H9 (cell line): ENCODE data around the gene OXA1L. TPM values are rescaled to one million over a fixed set of nuclear protein-coding genes. Genes with fewer than 3 reads are reported as not detected.

ENCODE experiments used
- DNase-seq: peaks from one replicate; pipeline ENCODE4 v3.0.0-alpha.2; 2017
- H2AFZ ChIP-seq: one replicate; pipeline ENCODE4 v1.6.1; 2013; ENCODE audit warnings: mild to moderate bottlenecking, low read length, control low read depth, moderate library complexity
- H2AK5ac ChIP-seq: 2 replicates; pipeline ENCODE4 v1.6.1; 2013; ENCODE audit warnings: low read length, control low read depth, mixed read lengths; ENCODE audit not compliant: insufficient read length
- H2BK120ac ChIP-seq: one replicate; pipeline ENCODE4 v1.6.1; 2013; ENCODE audit warnings: low read depth, mild to moderate bottlenecking, low read length, control low read depth, inconsistent platforms; ENCODE audit not compliant: poor library complexity, severe bottlenecking
- H2BK12ac ChIP-seq: 2 replicates; pipeline ENCODE4 v1.6.1; 2013; ENCODE audit warnings: low read length, control low read depth, mixed read lengths, low read depth; ENCODE audit not compliant: insufficient read length
- H2BK15ac ChIP-seq: 2 replicates; pipeline ENCODE4 v1.6.1; 2013; ENCODE audit warnings: low read depth, low read length, control low read depth
- H2BK20ac ChIP-seq: one replicate; pipeline ENCODE4 v1.6.1; 2013; ENCODE audit warnings: low read depth, mild to moderate bottlenecking, low read length, control low read depth, inconsistent platforms; ENCODE audit not compliant: poor library complexity, severe bottlenecking
- H2BK5ac ChIP-seq: 2 replicates; pipeline ENCODE4 v1.6.1; 2013; ENCODE audit warnings: low read length, control low read depth, mixed read lengths; ENCODE audit not compliant: insufficient read length
- H3K14ac ChIP-seq: 2 replicates; pipeline ENCODE4 v1.6.1; 2013; ENCODE audit warnings: low read length, control low read depth; ENCODE audit not compliant: insufficient read depth
- H3K18ac ChIP-seq: 2 replicates; pipeline ENCODE4 v1.6.1; 2013; ENCODE audit warnings: low read depth, mild to moderate bottlenecking, mixed read lengths, low read length, control low read depth; ENCODE audit not compliant: insufficient read length
- H3K23ac ChIP-seq: 2 replicates; pipeline ENCODE4 v1.6.1; 2013; ENCODE audit warnings: low read length, control low read depth, mixed read lengths, low read depth; ENCODE audit not compliant: insufficient read length
- H3K23me2 ChIP-seq: 2 replicates; pipeline ENCODE4 v1.6.1; 2013; ENCODE audit warnings: low read depth, mild to moderate bottlenecking, mixed read lengths, low read length, control low read depth; ENCODE audit not compliant: insufficient read length, poor library complexity, severe bottlenecking
- H3K27ac ChIP-seq: 2 replicates; pipeline ENCODE4 v1.5.1; 2013; ENCODE audit warnings: low read length, control low read depth, mixed read lengths, low read depth; ENCODE audit not compliant: insufficient read length
- H3K27me3 ChIP-seq: 2 replicates; pipeline ENCODE4 v1.6.1; 2013; ENCODE audit warnings: low read length, control low read depth, inconsistent platforms; ENCODE audit not compliant: insufficient read depth
- H3K4ac ChIP-seq: 2 replicates; pipeline ENCODE4 v1.6.1; 2013; ENCODE audit warnings: low read depth, mild to moderate bottlenecking, control low read depth, inconsistent platforms, low read length, moderate library complexity
- H3K4me1 ChIP-seq: 2 replicates; pipeline ENCODE4 v1.6.1; 2013; ENCODE audit warnings: low read length, control low read depth, inconsistent platforms; ENCODE audit not compliant: insufficient read depth
- H3K4me2 ChIP-seq: 2 replicates; pipeline ENCODE4 v1.6.1; 2013; ENCODE audit warnings: low read length, control low read depth, mixed read lengths; ENCODE audit not compliant: insufficient read length, insufficient read depth
- H3K56ac ChIP-seq: 2 replicates; pipeline ENCODE4 v1.6.1; 2013; ENCODE audit warnings: low read depth, mild to moderate bottlenecking, mixed read lengths, low read length, control low read depth; ENCODE audit not compliant: insufficient read length
- H3K79me1 ChIP-seq: 2 replicates; pipeline ENCODE4 v1.6.1; 2013; ENCODE audit warnings: low read depth, mild to moderate bottlenecking, moderate library complexity, low read length, control low read depth, inconsistent platforms; ENCODE audit not compliant: insufficient read depth, poor library complexity, severe bottlenecking
- H3K79me2 ChIP-seq: 2 replicates; pipeline ENCODE4 v1.6.1; 2013; ENCODE audit warnings: low read length, control low read depth, inconsistent platforms; ENCODE audit not compliant: insufficient read depth
- H3K9ac ChIP-seq: 2 replicates; pipeline ENCODE4 v1.6.1; 2013; ENCODE audit warnings: low read length, control low read depth, mixed read lengths; ENCODE audit not compliant: insufficient read length; ENCODE audit errors: extremely low read depth
- H3K9me3 ChIP-seq: one replicate; pipeline ENCODE4 v1.6.1; 2013; ENCODE audit warnings: low read depth, low read length, inconsistent platforms; ENCODE audit not compliant: control insufficient read depth
- H3T11ph ChIP-seq: one replicate; pipeline ENCODE4 v1.6.1; 2013; ENCODE audit warnings: mild to moderate bottlenecking, low read length, control low read depth, inconsistent platforms
- H4K20me1 ChIP-seq: one replicate; pipeline ENCODE4 v1.6.1; 2013; ENCODE audit not compliant: control insufficient read depth, insufficient read length, insufficient read depth
- H4K5ac ChIP-seq: 2 replicates; pipeline ENCODE4 v1.6.1; 2013; ENCODE audit warnings: low read depth, mild to moderate bottlenecking, mixed read lengths, low read length, control low read depth; ENCODE audit not compliant: insufficient read length
- H4K8ac ChIP-seq: replicated peaks from 2 replicates; pipeline ENCODE4 v1.6.1; 2013; ENCODE audit warnings: low read length, control low read depth, mixed read lengths, low read depth; ENCODE audit not compliant: insufficient read length
- H4K91ac ChIP-seq: 2 replicates; pipeline ENCODE4 v1.6.1; 2013; ENCODE audit warnings: low read depth, mild to moderate bottlenecking, moderate library complexity, mixed read lengths, low read length, control low read depth; ENCODE audit not compliant: insufficient read length
- H3K27ac Mint-ChIP-seq, 3 experiments: 2 replicates in 2 of 3; 3 replicates in 1 of 3; pipeline ENCODE4 v1.8.0; 2020 to 2021; ENCODE audit warnings: mixed read lengths in 3 of 3, mild to moderate bottlenecking in 1 of 3, moderate library complexity in 1 of 3
- H3K27me3 Mint-ChIP-seq: 2 replicates; pipeline ENCODE4 v1.8.0; 2021; ENCODE audit warnings: low read depth, mild to moderate bottlenecking, moderate library complexity, mixed read lengths
- H3K36me3 Mint-ChIP-seq, 3 experiments: 2 replicates in 2 of 3; 3 replicates in 1 of 3; pipeline ENCODE4 v1.8.0; 2020 to 2021; ENCODE audit warnings: low read depth in 3 of 3, mixed read lengths in 3 of 3; ENCODE audit not compliant: insufficient read depth in 1 of 3
- H3K4me1 Mint-ChIP-seq, 2 experiments: 2 replicates each; pipeline ENCODE4 v1.8.0; 2020; ENCODE audit warnings: mixed read lengths in 2 of 2
- H3K4me3 Mint-ChIP-seq, 2 experiments: 2 replicates in 1 of 2; 3 replicates in 1 of 2; pipeline ENCODE4 v1.8.0; 2020 to 2021; ENCODE audit warnings: mild to moderate bottlenecking in 2 of 2, mixed read lengths in 2 of 2, moderate library complexity in 1 of 2
- H3K9me3 Mint-ChIP-seq, 2 experiments: 2 replicates in 1 of 2; 3 replicates in 1 of 2; pipeline ENCODE4 v1.8.0; 2020; ENCODE audit warnings: mild to moderate bottlenecking in 2 of 2, mixed read lengths in 2 of 2, moderate library complexity in 1 of 2
- WGBS: extraction: QIAGEN DNeasy Blood & Tissue Kit; methylation state at CpG from one replicate; pipeline ENCODE4 v1.1.7; 2013; ENCODE audit warnings: missing lambda C conversion rate, low lambda C conversion rate, mixed read lengths; ENCODE audit not compliant: insufficient read length; ENCODE audit errors: extremely low coverage; 5-methylcytosine and 5-hydroxymethylcytosine counted together
- total RNA-seq: library from RNA; stranded (reverse); gene quantifications from 2 replicates; pipeline ENCODE4 v1.2.1, GENCODE V29; 2021
- TF ChIP-seq, protein P1 (sequence below): fragments of 200-600 bp; sonication (generic); conservative IDR thresholded peaks from 3 replicates; pipeline ENCODE4 v1.8.0; 2021; ENCODE audit warnings: antibody characterized with exemption, mild to moderate bottlenecking

OXA1L gene
- total RNA-seq, 1 experiment from 2014 or later = 128 TPM

DNA sequence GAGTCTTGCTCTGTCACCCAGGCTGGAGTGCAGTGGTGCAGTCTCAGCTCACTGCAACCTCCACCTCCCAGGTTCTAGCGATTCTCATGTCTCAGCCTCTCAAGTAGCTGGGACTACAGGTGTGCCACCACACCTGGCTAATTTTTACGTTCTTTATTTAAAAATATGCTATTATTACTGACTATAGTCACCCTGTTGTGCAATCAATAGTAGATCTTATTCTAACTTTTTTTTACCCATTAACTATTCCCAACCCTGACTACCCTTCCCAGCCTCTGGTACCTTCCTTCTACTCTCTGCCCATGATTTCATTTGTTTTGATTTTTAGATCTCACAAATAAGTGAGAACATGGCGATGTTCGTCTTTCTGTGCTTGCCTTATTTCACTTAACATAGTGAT is 2.5 kb downstream of the OXA1L start:
- Histone ChIP-seq H3K23ac (no peak overlapping the region), H2AK5ac (no peak overlapping the region), H2BK15ac (no peak overlapping the region), H2BK5ac (no peak overlapping the region), H4K5ac (no peak overlapping the region), H3K79me1 (peaks cover 3% of the 10 kb centered on the region), H3K56ac (no peak overlapping the region), H3K18ac (no peak overlapping the region), H4K20me1 (no peaks in the 10 kb centered on the region), H3K14ac (no peak overlapping the region), H3K79me2 (peaks cover 10% of the 10 kb centered on the region; the same call in 1 of the 2 replicates), H2BK120ac (no peak overlapping the region), H3K27me3 (no peaks in the 10 kb centered on the region), H2AFZ (no peak overlapping the region), H2BK20ac (no peak overlapping the region), H3K27ac (no peak overlapping the region), H3K4me1 (no peaks in the 10 kb centered on the region), H3K4me2 (no peak overlapping the region), H2BK12ac (no peak overlapping the region), H3K9me3 (no peaks in the 10 kb centered on the region), H3K23me2 (peaks cover 9% of the 10 kb centered on the region), H3T11ph (no peak overlapping the region), H3K4ac (no peak overlapping the region), H3K9ac (no peak overlapping the region), H4K91ac (no peak overlapping the region), H4K8ac (no peak overlapping the region)
- H3K36me3 Mint-ChIP-seq = peaks cover 39 to 52% (median 42%) of the 10 kb centered on the region in 3 experiments
- DNase-seq = no peak
- peaks cover 13 to 20% of the 10 kb centered on the region in 2 experiments for H3K4me1 Mint-ChIP-seq
- no CpG with 5 or more reads among the region's 4 CpGs for whole genome bisulfite sequencing
- TF ChIP-seq, protein P1, sequence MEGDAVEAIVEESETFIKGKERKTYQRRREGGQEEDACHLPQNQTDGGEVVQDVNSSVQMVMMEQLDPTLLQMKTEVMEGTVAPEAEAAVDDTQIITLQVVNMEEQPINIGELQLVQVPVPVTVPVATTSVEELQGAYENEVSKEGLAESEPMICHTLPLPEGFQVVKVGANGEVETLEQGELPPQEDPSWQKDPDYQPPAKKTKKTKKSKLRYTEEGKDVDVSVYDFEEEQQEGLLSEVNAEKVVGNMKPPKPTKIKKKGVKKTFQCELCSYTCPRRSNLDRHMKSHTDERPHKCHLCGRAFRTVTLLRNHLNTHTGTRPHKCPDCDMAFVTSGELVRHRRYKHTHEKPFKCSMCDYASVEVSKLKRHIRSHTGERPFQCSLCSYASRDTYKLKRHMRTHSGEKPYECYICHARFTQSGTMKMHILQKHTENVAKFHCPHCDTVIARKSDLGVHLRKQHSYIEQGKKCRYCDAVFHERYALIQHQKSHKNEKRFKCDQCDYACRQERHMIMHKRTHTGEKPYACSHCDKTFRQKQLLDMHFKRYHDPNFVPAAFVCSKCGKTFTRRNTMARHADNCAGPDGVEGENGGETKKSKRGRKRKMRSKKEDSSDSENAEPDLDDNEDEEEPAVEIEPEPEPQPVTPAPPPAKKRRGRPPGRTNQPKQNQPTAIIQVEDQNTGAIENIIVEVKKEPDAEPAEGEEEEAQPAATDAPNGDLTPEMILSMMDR = no peak
- no peaks in the 10 kb centered on the region for H3K27me3 Mint-ChIP-seq
- no peak overlapping the region for H3K27ac Mint-ChIP-seq
- H3K4me3 Mint-ChIP-seq = no peak overlapping the region; a peak in 2 of 5 replicates
- H3K9me3 Mint-ChIP-seq = no peaks in the 10 kb centered on the region
